Measurements from ENCODE around the gene PLSCR4.

Gene PLSCR4

GRCh38 chr3:146189519-146190173 lies 61.3 kb downstream of the PLSCR4 start:
- DNase-seq, result no peak

GRCh38 chr3:146187334-146187950 lies 63.5 kb downstream of the PLSCR4 start:
- DNase-seq, result no peak

GRCh38 chr3:146184241-146185015 lies 66.5 kb downstream of the PLSCR4 start:
- no peak for DNase-seq

GRCh38 chr3:146181216-146181615 lies 69.7 kb downstream of the PLSCR4 start:
- DNase-seq, result no peak

GRCh38 chr3:146180376-146180775 lies 70.5 kb downstream of the PLSCR4 start:
- no peak for DNase-seq

GRCh38 chr3:146178006-146178689 lies 72.8 kb downstream of the PLSCR4 start:
- no peak for DNase-seq

GRCh38 chr3:146177519-146177918 lies 73.4 kb downstream of the PLSCR4 start:
- no peak for DNase-seq

- DNase-seq, result no peak
These were observed 73.8 kb downstream of the PLSCR4 start for GRCh38 chr3:146177072-146177471.

- no peak for DNase-seq
These were observed 78.3 kb downstream of the PLSCR4 start for GRCh38 chr3:146172586-146172985.

- no peak for DNase-seq
These were observed 80.3 kb downstream of the PLSCR4 start for GRCh38 chr3:146170591-146170990.

- DNase-seq, result no peak
These were observed 81.0 kb downstream of the PLSCR4 start for GRCh38 chr3:146169891-146170290.

GRCh38 chr3:146166826-146167225 lies 84.1 kb downstream of the PLSCR4 start:
- DNase-seq, result no peak

GRCh38 chr3:146166415-146166821 lies 84.5 kb downstream of the PLSCR4 start:
- no peak for DNase-seq

- DNase-seq, result no peak
These were observed 85.0 kb downstream of the PLSCR4 start for GRCh38 chr3:146165877-146166276.

GRCh38 chr3:146164971-146165769 lies 85.7 kb downstream of the PLSCR4 start:
- DNase-seq, result no peak

GRCh38 chr3:146164506-146164905 lies 86.4 kb downstream of the PLSCR4 start:
- DNase-seq, result no peak

GRCh38 chr3:146164071-146164470 lies 86.8 kb downstream of the PLSCR4 start:
- DNase-seq, result no peak

GRCh38 chr3:146163584-146163983 lies 87.3 kb downstream of the PLSCR4 start:
- no peak for DNase-seq

GRCh38 chr3:146162561-146162960 lies 88.3 kb downstream of the PLSCR4 start:
- DNase-seq, result no peak

GRCh38 chr3:146161663-146162002 lies 89.3 kb downstream of the PLSCR4 start:
- DNase-seq, result no peak

GRCh38 chr3:146160964-146161662 lies 89.8 kb downstream of the PLSCR4 start, which contains the start of gene PLOD2:
Gene PLOD2, minus strand, starts transcription at chr3:146161184. Its CDS starts 195 bp downstream, at chr3:146160989.
- no peak for DNase-seq

Measured in stimulated activated CD4-positive, alpha-beta T cell treated with anti-CD3 and anti-CD28 coated beads, Interleukin-12 subunit alpha, Interleukin-12 subunit beta, amount 100 ng/mL, for 4 hours (primary cell).